ENCODE results near the gene CORO2B. TPM values are rescaled to one million over a fixed set of nuclear protein-coding genes. Genes with fewer than 3 reads are reported as not detected.

CORO2B gene
- total RNA-seq, 1 donor from 2014 or later, result 0.43 TPM

GRCh38 chr15:68627476-68627875 is 48.7 kb downstream of the CORO2B start:
- no peak overlapping the region for H3K4me3 Mint-ChIP-seq (ENCODE audit: low read depth)
- intact Hi-C loops (cut with micrococcal nuclease), result no loop called here
- H3K4me1 Mint-ChIP-seq (ENCODE audit: low read depth), result no peaks in the 10 kb centered on the region
- no peak for DNase-seq (ENCODE audit: low spot score)
- H3K27me3 Mint-ChIP-seq (ENCODE audit: low read depth), result peaks cover 4% of the 10 kb centered on the region
- no peaks in the 10 kb centered on the region for H3K36me3 Mint-ChIP-seq (ENCODE audit: low read depth)
- H3K27ac Mint-ChIP-seq, result no peak overlapping the region
- no peaks in the 10 kb centered on the region for H3K9me3 Mint-ChIP-seq

- DNase-seq (ENCODE audit: low spot score), result no peak
- Mint-ChIP-seq H3K36me3 (ENCODE audit: low read depth) (no peaks in the 10 kb centered on the region), H3K27ac (no peak overlapping the region), H3K27me3 (ENCODE audit: low read depth) (peaks cover 4% of the 10 kb centered on the region), H3K4me1 (ENCODE audit: low read depth) (no peaks in the 10 kb centered on the region), H3K9me3 (no peaks in the 10 kb centered on the region), H3K4me3 (ENCODE audit: low read depth) (no peak overlapping the region)
- intact Hi-C loops (cut with micrococcal nuclease), result no loop called here
Observed at GRCh38 chr15:68627995-68628394, 49.2 kb downstream of the CORO2B start.

DNA sequence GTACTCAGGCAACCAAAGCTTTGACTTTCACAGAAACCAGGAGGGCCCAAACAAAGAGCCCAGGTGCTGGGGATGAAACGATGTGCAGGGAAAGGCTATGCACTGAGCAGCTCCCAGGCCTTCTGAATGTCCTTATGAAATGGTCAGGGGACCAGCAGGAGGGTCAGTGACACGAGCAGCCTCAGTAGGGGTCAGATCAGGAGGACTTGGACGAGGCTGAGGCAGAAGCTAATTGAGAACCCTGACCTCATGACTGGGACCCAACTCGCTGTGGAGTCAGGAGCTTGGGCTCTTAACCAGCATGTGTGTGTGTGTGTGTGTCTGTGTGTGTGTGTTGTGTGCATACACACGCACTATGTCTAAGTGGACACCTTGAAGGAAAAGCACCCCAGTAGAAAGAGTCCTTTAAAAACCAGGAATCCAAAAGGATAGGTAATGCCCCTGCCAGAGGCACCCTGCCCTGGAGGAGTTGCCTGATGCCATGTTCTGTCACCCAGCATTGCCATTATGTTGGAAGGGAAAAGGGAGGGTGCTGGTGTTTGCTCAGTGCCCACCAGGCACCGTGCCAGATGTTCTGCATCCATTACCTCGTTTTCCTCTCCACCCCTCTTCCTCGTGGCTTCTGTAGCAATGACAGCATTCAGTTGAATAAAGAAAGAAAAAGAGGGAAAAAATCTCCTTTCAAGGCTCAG is 50.9 kb downstream of the CORO2B start:
- H3K27me3 Mint-ChIP-seq (ENCODE audit: low read depth), result peaks cover 4% of the 10 kb centered on the region
- no peaks in the 10 kb centered on the region for H3K4me1 Mint-ChIP-seq (ENCODE audit: low read depth)
- no peaks in the 10 kb centered on the region for H3K36me3 Mint-ChIP-seq (ENCODE audit: low read depth)
- DNase-seq (ENCODE audit: low spot score), result no peak
- H3K4me3 Mint-ChIP-seq (ENCODE audit: low read depth), result no peak overlapping the region
- no peaks in the 10 kb centered on the region for H3K9me3 Mint-ChIP-seq
- H3K27ac Mint-ChIP-seq, result no peak overlapping the region
- intact Hi-C loops (cut with micrococcal nuclease), result no loop called here

- H3K27ac Mint-ChIP-seq, result no peak overlapping the region
- H3K4me3 Mint-ChIP-seq (ENCODE audit: low read depth), result no peak overlapping the region
- H3K9me3 Mint-ChIP-seq, result no peaks in the 10 kb centered on the region
- H3K4me1 Mint-ChIP-seq (ENCODE audit: low read depth), result no peaks in the 10 kb centered on the region
- H3K27me3 Mint-ChIP-seq (ENCODE audit: low read depth), result peaks cover 4% of the 10 kb centered on the region
- no peak for DNase-seq (ENCODE audit: low spot score)
- intact Hi-C loops (cut with micrococcal nuclease), result no loop called here
- H3K36me3 Mint-ChIP-seq (ENCODE audit: low read depth), result no peaks in the 10 kb centered on the region
Observed at GRCh38 chr15:68630211-68630555, 51.4 kb downstream of the CORO2B start.

GRCh38 chr15:68630836-68631235 is 52.0 kb downstream of the CORO2B start:
- peaks cover 4% of the 10 kb centered on the region for H3K27me3 Mint-ChIP-seq (ENCODE audit: low read depth)
- no peak overlapping the region for H3K27ac Mint-ChIP-seq
- H3K4me3 Mint-ChIP-seq (ENCODE audit: low read depth), result no peak overlapping the region
- intact Hi-C loops (cut with micrococcal nuclease), result no loop called here
- DNase-seq (ENCODE audit: low spot score), result no peak
- no peaks in the 10 kb centered on the region for H3K36me3 Mint-ChIP-seq (ENCODE audit: low read depth)
- H3K9me3 Mint-ChIP-seq, result no peaks in the 10 kb centered on the region
- no peaks in the 10 kb centered on the region for H3K4me1 Mint-ChIP-seq (ENCODE audit: low read depth)

GRCh38 chr15:68631601-68632051 is 52.8 kb downstream of the CORO2B start:
- no peak for DNase-seq (ENCODE audit: low spot score)
- Mint-ChIP-seq H3K4me3 (ENCODE audit: low read depth) (no peak overlapping the region), H3K27me3 (ENCODE audit: low read depth) (peaks cover 4% of the 10 kb centered on the region), H3K9me3 (no peaks in the 10 kb centered on the region), H3K4me1 (ENCODE audit: low read depth) (no peaks in the 10 kb centered on the region), H3K27ac (no peak overlapping the region), H3K36me3 (ENCODE audit: low read depth) (no peaks in the 10 kb centered on the region)
- intact Hi-C loops (cut with micrococcal nuclease), result no loop called here

DNA sequence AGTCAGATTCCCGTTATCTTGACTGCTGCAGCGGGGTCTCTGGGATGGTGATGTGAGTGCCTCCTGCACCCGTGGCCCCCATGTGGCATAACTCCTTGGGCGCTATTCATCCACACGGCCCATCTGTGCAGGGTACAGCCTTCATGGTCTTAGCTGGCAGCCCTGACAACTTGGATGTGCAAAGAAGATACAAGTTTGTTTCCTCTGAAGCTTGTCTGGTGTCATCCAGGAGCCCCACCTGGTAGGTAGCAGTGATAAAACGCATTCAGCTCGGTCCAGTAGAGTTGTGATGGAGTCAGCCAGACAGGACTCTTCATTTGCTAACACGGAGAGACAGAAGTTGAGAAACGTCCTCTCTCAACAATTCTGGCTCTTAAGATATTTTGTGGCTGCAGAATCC is 53.3 kb downstream of the CORO2B start:
- intact Hi-C loops (cut with micrococcal nuclease), result no loop called here
- H3K27ac Mint-ChIP-seq, result no peak overlapping the region
- H3K36me3 Mint-ChIP-seq (ENCODE audit: low read depth), result no peaks in the 10 kb centered on the region
- H3K4me3 Mint-ChIP-seq (ENCODE audit: low read depth), result no peak overlapping the region
- H3K9me3 Mint-ChIP-seq, result no peaks in the 10 kb centered on the region
- no peaks in the 10 kb centered on the region for H3K4me1 Mint-ChIP-seq (ENCODE audit: low read depth)
- DNase-seq (ENCODE audit: low spot score), result no peak
- H3K27me3 Mint-ChIP-seq (ENCODE audit: low read depth), result peaks cover 4% of the 10 kb centered on the region

- no peak for DNase-seq (ENCODE audit: low spot score)
- Mint-ChIP-seq H3K4me1 (ENCODE audit: low read depth) (no peaks in the 10 kb centered on the region), H3K27me3 (ENCODE audit: low read depth) (peaks cover 4% of the 10 kb centered on the region), H3K36me3 (ENCODE audit: low read depth) (no peaks in the 10 kb centered on the region), H3K9me3 (no peaks in the 10 kb centered on the region), H3K4me3 (ENCODE audit: low read depth) (no peak overlapping the region), H3K27ac (no peak overlapping the region)
- intact Hi-C loops (cut with micrococcal nuclease), result no loop called here
Observed at GRCh38 chr15:68633231-68634121, 54.7 kb downstream of the CORO2B start.

- no peaks in the 10 kb centered on the region for H3K27me3 Mint-ChIP-seq (ENCODE audit: low read depth)
- DNase-seq (ENCODE audit: low spot score), result no peak
- H3K4me3 Mint-ChIP-seq (ENCODE audit: low read depth), result no peak overlapping the region
- H3K4me1 Mint-ChIP-seq (ENCODE audit: low read depth), result no peaks in the 10 kb centered on the region
- no peaks in the 10 kb centered on the region for H3K9me3 Mint-ChIP-seq
- no peaks in the 10 kb centered on the region for H3K36me3 Mint-ChIP-seq (ENCODE audit: low read depth)
- intact Hi-C loops (cut with micrococcal nuclease), result no loop called here
- no peak overlapping the region for H3K27ac Mint-ChIP-seq
Observed at GRCh38 chr15:68634122-68634482, 55.3 kb downstream of the CORO2B start.

GRCh38 chr15:68634531-68634930 is 55.7 kb downstream of the CORO2B start:
- DNase-seq (ENCODE audit: low spot score), result no peak
- Mint-ChIP-seq H3K27me3 (ENCODE audit: low read depth) (no peaks in the 10 kb centered on the region), H3K4me3 (ENCODE audit: low read depth) (no peak overlapping the region), H3K9me3 (no peaks in the 10 kb centered on the region), H3K4me1 (ENCODE audit: low read depth) (no peaks in the 10 kb centered on the region), H3K27ac (no peak overlapping the region), H3K36me3 (ENCODE audit: low read depth) (no peaks in the 10 kb centered on the region)
- intact Hi-C loops (cut with micrococcal nuclease), result no loop called here

DNA sequence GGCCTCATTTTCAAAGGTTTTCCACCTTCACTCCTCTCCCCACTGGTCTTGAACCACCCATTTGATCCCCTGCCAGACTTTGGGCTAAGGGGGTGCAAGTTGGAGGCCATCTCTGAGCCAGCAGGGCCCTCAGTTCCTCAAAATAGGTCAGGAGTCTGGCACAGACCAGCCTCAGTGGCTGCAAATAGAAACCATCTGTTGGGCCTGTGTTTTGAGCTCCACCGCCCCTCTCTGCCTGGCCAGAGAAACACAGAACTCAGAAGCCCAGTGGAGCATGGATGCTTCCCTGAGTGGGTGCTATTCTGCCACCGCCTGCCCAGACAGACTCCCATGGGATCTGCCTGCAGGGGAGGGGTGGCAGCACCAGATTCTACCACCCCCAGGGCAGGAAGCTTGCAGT is 56.3 kb downstream of the CORO2B start:
- H3K4me1 Mint-ChIP-seq (ENCODE audit: low read depth), result no peaks in the 10 kb centered on the region
- H3K36me3 Mint-ChIP-seq (ENCODE audit: low read depth), result no peaks in the 10 kb centered on the region
- no peaks in the 10 kb centered on the region for H3K27me3 Mint-ChIP-seq (ENCODE audit: low read depth)
- DNase-seq (ENCODE audit: low spot score), result no peak
- no peak overlapping the region for H3K27ac Mint-ChIP-seq
- H3K4me3 Mint-ChIP-seq (ENCODE audit: low read depth), result no peak overlapping the region
- intact Hi-C loops (cut with micrococcal nuclease), result no loop called here
- H3K9me3 Mint-ChIP-seq, result no peaks in the 10 kb centered on the region

- no peak overlapping the region for H3K27ac Mint-ChIP-seq
- DNase-seq (ENCODE audit: low spot score), result no peak
- no peak overlapping the region for H3K4me3 Mint-ChIP-seq (ENCODE audit: low read depth)
- no peaks in the 10 kb centered on the region for H3K9me3 Mint-ChIP-seq
- intact Hi-C loops (cut with micrococcal nuclease), result no loop called here
- H3K36me3 Mint-ChIP-seq (ENCODE audit: low read depth), result no peaks in the 10 kb centered on the region
- H3K27me3 Mint-ChIP-seq (ENCODE audit: low read depth), result no peaks in the 10 kb centered on the region
- no peaks in the 10 kb centered on the region for H3K4me1 Mint-ChIP-seq (ENCODE audit: low read depth)
Observed at GRCh38 chr15:68636256-68636655, 57.5 kb downstream of the CORO2B start.

GRCh38 chr15:68637767-68638404 is 59.1 kb downstream of the CORO2B start:
- Mint-ChIP-seq H3K4me1 (ENCODE audit: low read depth) (no peaks in the 10 kb centered on the region), H3K9me3 (no peaks in the 10 kb centered on the region), H3K4me3 (ENCODE audit: low read depth) (no peak overlapping the region), H3K27ac (no peak overlapping the region), H3K36me3 (ENCODE audit: low read depth) (no peaks in the 10 kb centered on the region), H3K27me3 (ENCODE audit: low read depth) (no peaks in the 10 kb centered on the region)
- intact Hi-C loops (cut with micrococcal nuclease), result no loop called here
- DNase-seq (ENCODE audit: low spot score), result no peak
